GM18868 (cell line): ENCODE data around the gene PRDM16.

ENCODE experiments used
- ATAC-seq: cut with Tn5 transposase; IDR thresholded peaks from one replicate; pipeline ENCODE4 v1.9.1; 2021; ENCODE audit warnings: mild to moderate bottlenecking, moderate library complexity; ENCODE audit not compliant: unreplicated experiment

Gene PRDM16

GRCh38 chr1:3433596-3434320, 364.8 kb downstream of the PRDM16 start:
- no peak for ATAC-seq

DNA sequence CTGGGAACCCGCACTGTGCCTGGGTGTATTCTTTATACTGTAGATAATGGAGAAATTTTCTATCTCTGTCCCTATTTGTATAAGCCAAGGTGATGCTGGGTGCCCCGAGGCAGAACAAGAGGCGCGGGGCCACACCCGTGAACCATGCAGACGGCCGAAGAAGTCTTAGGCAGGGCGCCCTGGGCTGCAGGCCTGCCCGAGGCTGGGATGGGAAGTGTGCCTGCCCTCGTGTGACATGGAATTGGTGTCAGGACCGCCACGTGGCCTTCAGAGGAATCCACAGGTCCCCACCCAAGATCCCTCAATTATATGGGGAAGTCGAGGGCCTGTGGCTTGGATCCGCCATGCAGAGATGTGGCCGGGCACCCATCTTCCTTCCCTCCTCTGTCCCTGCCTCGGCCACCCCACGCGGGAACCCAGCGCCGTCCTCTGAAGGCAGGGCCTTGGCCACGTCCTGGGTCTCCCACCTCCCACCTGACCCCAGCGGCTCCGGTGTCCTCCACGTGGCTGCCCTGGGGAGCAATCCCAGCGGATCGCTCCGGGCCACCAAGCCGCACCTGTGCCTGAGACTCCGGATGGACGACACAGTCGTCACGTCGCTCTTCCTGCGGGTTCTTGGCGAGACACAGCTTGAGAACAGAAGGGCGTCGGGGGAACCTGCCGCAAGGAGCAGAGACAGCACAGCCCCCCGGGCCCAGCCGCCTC, 365.6 kb downstream of the PRDM16 start:
- ATAC-seq, result no peak

GRCh38 chr1:3435666-3436065, 366.7 kb downstream of the PRDM16 start:
- no peak for ATAC-seq

DNA sequence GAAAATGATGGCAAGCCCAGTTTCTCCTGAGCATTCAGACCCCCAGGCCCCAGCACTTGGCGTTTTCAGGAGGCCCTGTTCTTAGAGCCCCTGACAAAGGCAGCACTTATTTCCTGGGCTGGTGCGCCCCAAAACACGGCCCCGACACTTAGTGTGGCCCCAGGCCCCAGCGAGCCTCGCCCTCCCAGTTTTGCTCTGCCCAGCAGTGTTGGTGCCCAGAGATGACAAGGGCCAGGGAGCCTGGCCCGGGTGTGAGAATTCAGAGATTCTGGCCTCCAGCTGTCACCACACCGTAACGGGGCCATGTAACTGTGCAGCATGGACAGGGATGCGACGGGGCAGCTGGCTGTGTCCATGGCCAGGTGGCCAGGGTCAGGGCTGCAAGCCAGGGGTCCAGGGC, 367.4 kb downstream of the PRDM16 start:
- ATAC-seq, result no peak

DNA sequence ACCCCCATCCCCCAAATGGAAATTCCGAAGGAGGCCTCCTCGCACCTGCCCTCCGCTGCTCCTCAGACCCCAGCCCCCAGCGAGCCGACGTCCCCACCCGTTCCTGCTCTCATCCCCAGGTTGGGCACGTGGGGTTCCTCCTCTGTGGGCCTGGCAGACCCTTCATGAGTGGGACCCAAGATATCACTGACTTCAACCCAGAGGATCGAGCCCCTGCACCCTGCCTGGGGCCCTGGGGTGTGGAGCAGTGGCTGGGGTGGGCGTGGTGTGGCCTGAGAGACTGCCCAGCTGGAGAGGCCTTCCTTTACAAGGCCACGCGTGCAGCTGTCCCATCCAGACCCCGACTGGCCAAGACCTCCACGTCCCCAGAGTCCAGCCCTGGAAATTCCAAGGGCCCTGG, 367.9 kb downstream of the PRDM16 start:
- ATAC-seq, result no peak

- no peak for ATAC-seq
Observed at GRCh38 chr1:3438661-3439180, 369.7 kb downstream of the PRDM16 start.

- no peak for ATAC-seq
Observed at GRCh38 chr1:3439346-3440299, 370.6 kb downstream of the PRDM16 start.

DNA sequence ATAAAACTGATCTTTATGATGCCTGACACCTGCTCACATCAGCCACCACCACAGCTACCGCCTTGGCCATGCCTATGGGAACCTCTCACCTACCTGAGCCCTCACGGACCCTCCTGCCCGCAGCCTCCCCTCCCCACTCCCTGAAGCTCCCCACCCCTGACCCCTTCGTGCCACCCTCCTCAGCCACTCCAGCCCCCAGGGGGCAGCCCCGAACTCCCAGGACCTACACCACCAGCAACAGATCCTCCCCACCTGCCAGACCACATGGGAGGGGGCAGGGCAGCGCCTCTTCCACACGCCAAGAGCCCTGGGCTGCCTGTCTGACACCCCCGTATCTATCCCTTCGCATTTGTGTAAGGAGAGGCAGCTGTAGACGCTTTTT, 371.3 kb downstream of the PRDM16 start:
- ATAC-seq, result no peak

DNA sequence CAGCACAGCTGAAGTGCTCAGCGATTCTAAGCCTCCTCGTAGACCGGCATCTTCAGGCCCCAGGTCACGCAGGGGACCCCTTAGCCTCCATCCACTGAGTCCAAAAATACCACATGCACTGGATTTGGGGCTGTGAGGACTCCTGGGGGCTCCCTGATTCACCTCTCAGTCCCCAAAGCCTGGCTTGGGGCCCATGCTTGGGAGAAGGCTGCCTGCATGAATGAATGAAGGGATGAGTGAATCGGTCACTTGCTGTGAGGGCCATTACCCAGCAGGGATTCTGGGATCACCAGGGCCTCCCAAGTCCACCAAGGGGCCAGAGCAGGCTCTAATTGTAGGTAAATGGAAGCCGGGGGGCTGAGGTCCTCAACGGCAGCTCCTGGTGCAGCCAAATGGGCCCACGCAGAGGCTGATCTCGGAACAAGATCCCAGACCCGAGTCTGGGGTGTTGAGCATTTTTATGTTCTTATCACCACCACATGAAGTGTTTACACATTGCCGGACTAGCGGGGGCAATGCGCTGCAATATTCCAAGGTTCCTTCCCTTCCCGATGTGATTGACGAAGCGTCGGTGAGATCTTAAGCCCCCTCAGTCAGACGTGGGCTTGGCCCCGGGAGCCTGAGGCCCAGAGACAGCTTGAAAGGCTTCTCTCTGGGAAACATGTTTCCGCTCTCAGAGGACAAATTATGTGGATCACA, 371.9 kb downstream of the PRDM16 start:
- no peak for ATAC-seq

DNA sequence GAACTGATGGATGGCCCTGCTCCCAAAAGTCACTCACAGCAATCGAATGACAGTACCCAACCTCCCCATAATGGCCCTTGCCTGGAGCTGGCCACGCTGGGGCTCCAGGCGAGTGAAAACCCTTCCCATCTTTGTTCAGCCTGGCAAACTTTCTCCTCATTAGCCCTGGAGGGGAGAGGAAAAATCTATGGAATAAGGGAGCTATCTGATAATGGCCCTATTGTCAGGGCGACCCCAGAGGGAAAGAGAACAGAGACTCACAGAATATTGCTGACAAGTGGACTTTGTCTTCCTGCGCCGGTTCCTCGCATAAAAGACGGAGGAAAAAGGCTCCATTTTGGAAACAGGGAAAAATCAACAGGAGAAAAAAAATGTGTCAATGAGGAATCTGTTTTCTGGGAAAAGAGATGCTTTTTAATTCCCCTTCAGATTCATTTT, 372.4 kb downstream of the PRDM16 start:
- no peak for ATAC-seq

- no peak for ATAC-seq
Observed at GRCh38 chr1:3441880-3442279, 372.9 kb downstream of the PRDM16 start.

GRCh38 chr1:3442331-3442730, 373.3 kb downstream of the PRDM16 start:
- ATAC-seq, result no peak

DNA sequence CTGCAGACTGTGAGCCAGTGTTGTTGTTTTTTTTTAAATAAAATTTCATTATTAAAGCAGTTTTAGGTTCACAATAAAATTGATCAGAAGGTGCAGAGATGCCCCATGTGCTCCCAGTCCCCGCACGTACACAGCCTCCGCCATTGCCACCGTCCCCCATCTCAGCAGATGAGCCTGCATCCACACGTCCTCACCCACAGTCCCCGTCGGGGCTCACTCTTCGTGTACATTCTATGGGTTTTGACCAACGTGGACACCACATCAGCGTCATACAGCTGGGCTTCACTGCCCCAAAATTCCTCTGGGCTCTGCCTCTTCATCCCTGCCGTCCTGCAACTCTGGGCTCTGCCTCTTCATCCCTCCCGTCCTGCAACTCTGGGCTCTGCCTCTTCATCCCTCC, 373.9 kb downstream of the PRDM16 start:
- no peak for ATAC-seq

GRCh38 chr1:3443807-3444206, 374.8 kb downstream of the PRDM16 start:
- no peak for ATAC-seq

DNA sequence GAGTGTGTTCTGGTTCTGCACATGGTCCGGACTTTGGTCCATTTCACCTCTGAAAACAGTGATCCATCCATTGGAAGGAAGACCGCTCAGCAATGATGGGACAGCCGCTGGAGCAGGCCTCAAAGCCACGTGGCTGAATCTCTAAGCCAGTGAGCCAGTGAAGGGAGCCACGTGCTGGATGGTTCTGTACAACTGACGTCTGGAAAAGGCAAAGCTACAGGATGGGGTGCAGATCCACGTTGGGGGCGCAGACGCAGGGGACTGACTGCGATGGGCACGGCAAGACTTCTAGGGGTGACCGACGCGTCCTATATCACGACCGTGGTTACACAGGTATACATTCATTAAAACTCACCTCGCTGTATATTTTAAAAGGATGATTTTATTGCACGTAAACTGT, 375.3 kb downstream of the PRDM16 start:
- ATAC-seq, result no peak

DNA sequence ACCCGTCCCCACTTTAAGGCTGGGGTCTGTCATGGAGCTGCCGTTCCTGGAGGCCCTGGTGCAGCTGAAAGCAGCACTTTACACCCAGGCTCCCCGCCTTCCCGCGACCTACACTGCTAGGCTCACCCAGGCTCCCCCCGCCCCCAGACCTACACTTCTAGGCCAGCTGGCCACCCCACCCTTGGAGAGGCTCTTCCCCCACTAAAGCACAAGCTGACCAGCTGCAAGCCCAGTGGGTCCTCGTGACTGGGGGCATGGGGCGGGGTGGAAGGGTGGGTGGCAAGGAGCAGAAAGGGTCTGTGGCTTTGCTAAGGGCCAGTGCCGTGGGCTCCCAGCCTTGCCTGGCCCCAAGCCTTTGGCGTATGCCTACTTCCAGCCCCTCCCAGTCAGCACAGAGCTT, 375.7 kb downstream of the PRDM16 start:
- ATAC-seq, result no peak

DNA sequence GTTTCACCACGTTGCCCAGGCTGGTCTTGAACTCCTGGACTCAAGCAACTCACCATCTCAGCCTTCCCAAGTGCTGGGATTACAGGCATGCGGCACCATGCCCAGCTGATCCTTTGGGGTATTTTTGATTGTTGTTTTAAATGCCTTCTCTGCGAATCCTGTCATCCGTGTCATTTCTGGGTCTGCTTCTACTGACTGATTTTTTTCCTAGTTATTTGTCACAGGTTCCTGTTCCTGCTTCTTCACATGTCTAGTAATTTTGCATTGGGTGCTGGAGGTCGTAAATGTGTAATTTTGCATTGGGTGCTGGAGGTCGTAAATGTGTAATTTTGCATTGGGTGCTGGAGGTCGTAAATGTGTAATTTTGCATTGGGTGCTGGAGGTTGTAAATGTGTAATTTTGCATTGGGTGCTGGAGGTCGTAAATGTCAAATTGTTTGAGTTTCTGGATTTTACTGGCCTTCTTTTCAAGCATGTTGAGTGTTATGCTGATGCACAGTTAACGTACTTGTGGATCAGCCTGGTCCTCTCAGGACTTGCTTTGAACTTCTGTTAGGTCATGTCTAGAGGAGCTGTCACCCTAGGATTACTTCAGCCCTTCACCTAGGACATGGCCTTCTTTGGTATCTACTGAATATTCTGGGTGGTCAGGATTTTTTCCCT, 381.3 kb downstream of the PRDM16 start:
- no peak for ATAC-seq

DNA sequence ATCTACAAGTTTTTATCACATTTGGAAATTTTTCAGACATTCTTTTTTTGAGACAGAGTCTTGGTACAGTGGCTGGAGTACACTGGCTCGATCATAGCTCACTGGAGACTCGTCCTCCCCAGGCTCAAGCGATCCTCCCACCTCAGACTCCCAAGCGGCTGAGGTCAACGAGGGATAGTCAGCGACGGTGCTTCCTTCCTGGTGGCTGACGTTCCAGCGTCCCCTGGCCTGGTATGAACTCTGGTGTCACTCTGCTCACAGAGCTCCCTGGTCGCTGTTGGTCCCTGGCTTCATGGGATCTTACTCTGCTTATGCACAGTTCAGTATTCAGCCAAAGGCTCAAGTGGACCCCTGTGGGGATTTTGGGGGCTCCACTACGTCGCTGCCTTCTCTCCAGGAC, 382.0 kb downstream of the PRDM16 start:
- no peak for ATAC-seq

GRCh38 chr1:3451994-3452865, 383.2 kb downstream of the PRDM16 start:
- ATAC-seq, result no peak
